ENCODE measurements around the gene CALU. TPM values are rescaled to one million over a fixed set of nuclear protein-coding genes. Genes with fewer than 3 reads are reported as not detected.

CALU gene
- total RNA-seq, 1 experiment from 2014 or later, result 168 TPM

- Mint-ChIP-seq H3K36me3 (ENCODE audit: insufficient read depth in 1 of 3, low read depth in 3 of 3) (peaks cover 2 to 21% (median 4%) of the 10 kb centered on the region in 3 experiments; a peak in 5 of 7 replicates), H3K27ac (no peak overlapping the region), H3K9me3 (no peaks in the 10 kb centered on the region), H3K4me3 (no peak overlapping the region), H3K27me3 (ENCODE audit: low read depth) (no peaks in the 10 kb centered on the region), H3K4me1 (peaks cover 4 to 6% of the 10 kb centered on the region in 2 experiments; a peak in 3 of 4 replicates)
- Histone ChIP-seq H3K9ac (ENCODE audit: extremely low read depth, insufficient read length, low read length) (no peak overlapping the region), H3K79me2 (ENCODE audit: insufficient read depth, low read length) (no peaks in the 10 kb centered on the region), H2AFZ (ENCODE audit: low read length) (no peak overlapping the region), H2BK12ac (ENCODE audit: insufficient read length, low read depth, low read length) (no peak overlapping the region), H3K4ac (ENCODE audit: low read depth, low read length) (no peak overlapping the region), H4K20me1 (ENCODE audit: control insufficient read depth, insufficient read depth, insufficient read length) (no peaks in the 10 kb centered on the region), H3K18ac (ENCODE audit: insufficient read length, low read depth, low read length) (no peak overlapping the region), H4K91ac (ENCODE audit: insufficient read length, low read depth, low read length) (no peak overlapping the region), H3K14ac (ENCODE audit: insufficient read depth, low read length) (no peak overlapping the region), H3K56ac (ENCODE audit: insufficient read length, low read depth, low read length) (no peak overlapping the region), H4K8ac (replicated peaks; ENCODE audit: insufficient read length, low read depth, low read length) (no peak overlapping the region), H3K4me2 (ENCODE audit: insufficient read depth, insufficient read length, low read length) (no peak overlapping the region), H3T11ph (ENCODE audit: low read length) (no peak overlapping the region), H2BK5ac (ENCODE audit: insufficient read length, low read length) (no peak overlapping the region), H3K79me1 (ENCODE audit: insufficient read depth, low read depth, low read length, poor library complexity, severe bottlenecking) (no peaks in the 10 kb centered on the region), H3K9me3 (ENCODE audit: control insufficient read depth, low read depth, low read length) (no peaks in the 10 kb centered on the region), H3K23me2 (ENCODE audit: insufficient read length, low read depth, low read length, poor library complexity, severe bottlenecking) (no peaks in the 10 kb centered on the region), H3K27ac (ENCODE audit: insufficient read length, low read depth, low read length) (no peak overlapping the region), H2AK5ac (ENCODE audit: insufficient read length, low read length) (no peak overlapping the region), H3K27me3 (ENCODE audit: insufficient read depth, low read length) (no peaks in the 10 kb centered on the region), H4K5ac (ENCODE audit: insufficient read length, low read depth, low read length) (no peak overlapping the region), H3K23ac (ENCODE audit: insufficient read length, low read depth, low read length) (no peak overlapping the region), H2BK15ac (ENCODE audit: low read depth, low read length) (no peak overlapping the region), H2BK120ac (ENCODE audit: low read depth, low read length, poor library complexity, severe bottlenecking) (no peak overlapping the region), H2BK20ac (ENCODE audit: low read depth, low read length, poor library complexity, severe bottlenecking) (no peak overlapping the region), H3K4me1 (ENCODE audit: insufficient read depth, low read length) (0 out of 2 replicates have a peak, but pooled peaks cover 3% of the 10 kb centered on the region)
- no peak for DNase-seq
- TF ChIP-seq CTCF (conservative IDR thresholded peaks at IDR 0.05), result no peak
- no CpG with 5 or more reads among the region's 6 CpGs for WGBS (ENCODE audit: extremely low coverage, insufficient read length, low lambda C conversion rate)
Observed at GRCh38 chr7:128814499-128814898, 75.3 kb downstream of the CALU start.

All from H9 (cell line).